ENCODE data around the gene COL12A1. TPM values are rescaled to one million over a fixed set of nuclear protein-coding genes. Genes with fewer than 3 reads are reported as not detected.

Gene COL12A1
- total RNA-seq, 2 experiments from 2014 or later = not detected

DNA sequence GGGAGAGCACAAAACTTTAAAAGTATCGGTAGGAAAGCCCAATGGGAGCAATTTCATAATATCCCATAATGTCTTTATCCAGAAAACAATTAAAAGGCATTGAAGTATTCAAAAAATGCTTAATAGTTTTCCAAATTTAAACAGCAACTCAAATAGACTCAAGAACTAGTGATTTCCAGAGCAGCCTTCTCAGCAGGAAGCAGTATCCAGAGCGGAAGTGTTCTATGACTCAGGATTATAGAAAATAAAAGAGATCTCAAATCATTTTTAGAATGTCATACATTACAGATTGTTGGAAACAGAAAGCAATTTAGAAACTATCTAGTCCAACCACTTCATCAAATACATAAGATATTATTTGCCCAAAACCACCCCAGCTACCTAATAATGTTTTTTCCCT lies 79.3 kb downstream of the COL12A1 start:
- Mint-ChIP-seq H3K4me1 (ENCODE audit: low read depth) (no peaks in the 10 kb centered on the region), H3K36me3 (no peaks in the 10 kb centered on the region), H3K27me3 (no peaks in the 10 kb centered on the region), H3K27ac (no peak overlapping the region), H3K4me3 (no peak overlapping the region), H3K9me3 (no peaks in the 10 kb centered on the region)
- POLR2A ChIA-PET = no interaction called here
- no peak for DNase-seq
- CTCF ChIA-PET = no interaction called here
- intact Hi-C loops (cut with micrococcal nuclease) = no loop called here

DNA sequence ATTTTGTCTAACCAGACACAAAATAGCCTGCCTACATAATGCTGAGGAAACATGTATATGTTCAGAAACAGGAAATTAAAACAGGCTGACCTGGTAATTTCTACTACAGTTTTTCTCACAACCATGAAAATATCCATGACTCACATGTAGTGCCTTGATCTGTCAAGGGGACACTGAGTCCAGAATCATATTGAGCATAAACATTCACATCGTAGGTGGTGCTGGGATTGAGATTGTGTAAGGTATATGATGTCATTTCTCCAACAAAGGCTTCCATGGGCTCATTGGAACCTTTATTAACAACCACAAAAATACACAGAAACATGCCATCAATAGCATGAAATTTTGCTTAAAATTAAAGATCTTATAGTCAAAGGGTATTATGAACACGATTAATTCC lies 80.9 kb downstream of the COL12A1 start:
- H3K9me3 Mint-ChIP-seq = no peaks in the 10 kb centered on the region
- ChIA-PET CTCF (no interaction called here), POLR2A (no interaction called here)
- no peaks in the 10 kb centered on the region for H3K36me3 Mint-ChIP-seq
- no peak for DNase-seq
- no peak overlapping the region for H3K27ac Mint-ChIP-seq
- H3K4me3 Mint-ChIP-seq = no peak overlapping the region
- no peaks in the 10 kb centered on the region for H3K4me1 Mint-ChIP-seq (ENCODE audit: low read depth)
- H3K27me3 Mint-ChIP-seq = no peaks in the 10 kb centered on the region
- intact Hi-C loops (cut with micrococcal nuclease) = no loop called here

DNA sequence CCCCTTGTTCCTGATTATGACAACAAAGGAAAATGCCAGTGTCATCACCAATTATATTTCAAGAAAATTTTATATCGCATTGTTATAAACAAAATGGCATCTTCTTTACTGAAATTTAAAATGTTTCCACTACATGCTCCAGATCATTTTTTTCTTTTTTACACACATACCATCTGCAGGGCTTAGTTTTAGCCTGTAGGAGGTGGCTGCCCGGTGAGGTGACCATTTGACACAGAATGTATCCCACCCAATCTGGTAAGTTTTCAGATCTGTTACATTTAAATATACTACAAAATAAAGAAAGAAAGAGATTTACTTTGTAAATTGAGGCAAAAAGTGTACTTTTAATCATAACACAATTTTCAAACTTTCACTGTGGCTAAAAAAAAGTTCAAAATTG lies 81.8 kb downstream of the COL12A1 start:
- intact Hi-C loops (cut with micrococcal nuclease) = no loop called here
- ChIA-PET CTCF (no interaction called here), POLR2A (no interaction called here)
- Mint-ChIP-seq H3K27me3 (no peaks in the 10 kb centered on the region), H3K9me3 (no peaks in the 10 kb centered on the region), H3K4me1 (ENCODE audit: low read depth) (no peaks in the 10 kb centered on the region), H3K36me3 (no peaks in the 10 kb centered on the region), H3K4me3 (no peak overlapping the region), H3K27ac (no peak overlapping the region)
- no peak for DNase-seq

DNA sequence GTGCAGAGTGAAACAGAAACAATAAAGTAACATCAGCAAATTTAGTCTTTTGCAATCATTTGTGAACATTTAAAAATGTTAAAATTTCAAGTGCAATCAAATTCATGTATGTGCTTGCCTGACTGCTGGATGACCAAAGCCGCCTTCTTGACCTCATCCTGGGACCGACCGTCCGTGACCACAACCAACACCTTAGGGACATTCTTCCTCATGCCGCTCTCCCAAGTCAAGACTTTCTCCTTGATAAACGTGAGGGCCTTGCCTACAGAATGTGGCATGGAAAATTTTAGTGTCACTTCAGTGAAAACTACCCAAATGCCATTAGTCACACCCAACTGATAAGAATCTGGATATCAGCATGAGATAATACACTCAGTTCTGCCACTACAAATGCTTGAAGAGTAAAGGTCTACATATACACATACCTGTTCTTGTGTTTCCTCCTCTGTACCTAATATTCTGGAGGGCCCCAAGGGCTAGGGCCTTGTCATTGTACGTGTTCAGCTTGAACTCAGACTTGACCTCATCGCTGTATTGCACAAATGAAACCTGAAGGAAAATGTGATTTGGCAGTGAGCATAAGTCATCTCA lies 86.8 kb downstream of the COL12A1 start:
- no peak overlapping the region for H3K27ac Mint-ChIP-seq
- no peaks in the 10 kb centered on the region for H3K9me3 Mint-ChIP-seq
- DNase-seq = no peak
- H3K27me3 Mint-ChIP-seq = no peaks in the 10 kb centered on the region
- H3K36me3 Mint-ChIP-seq = no peaks in the 10 kb centered on the region
- H3K4me1 Mint-ChIP-seq (ENCODE audit: low read depth) = no peaks in the 10 kb centered on the region
- ChIA-PET CTCF (no interaction called here), POLR2A (no interaction called here)
- intact Hi-C loops (cut with micrococcal nuclease) = no loop called here
- H3K4me3 Mint-ChIP-seq = no peak overlapping the region

DNA sequence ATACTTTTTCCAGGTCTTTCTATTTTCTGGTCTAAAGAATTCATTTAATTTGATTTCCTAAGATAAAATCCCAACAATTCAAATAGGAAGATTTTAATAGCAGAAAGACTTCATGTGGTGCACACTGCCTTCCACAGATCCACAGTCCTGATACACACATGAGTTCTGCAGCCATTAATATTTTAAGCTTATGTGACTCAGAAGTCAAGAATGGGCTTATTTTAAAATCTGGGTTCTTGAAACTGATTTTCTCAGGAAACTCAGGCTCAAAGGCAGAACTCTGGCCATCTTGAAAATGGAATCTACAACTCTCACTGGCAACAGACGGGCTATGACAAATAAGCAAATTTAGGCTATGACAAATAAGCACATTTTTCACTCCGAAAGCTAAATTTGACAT lies 88.2 kb downstream of the COL12A1 start:
- intact Hi-C loops (cut with micrococcal nuclease) = no loop called here
- no peak for DNase-seq
- no peaks in the 10 kb centered on the region for H3K36me3 Mint-ChIP-seq
- ChIA-PET CTCF (no interaction called here), POLR2A (no interaction called here)
- H3K4me1 Mint-ChIP-seq (ENCODE audit: low read depth) = no peaks in the 10 kb centered on the region
- no peaks in the 10 kb centered on the region for H3K9me3 Mint-ChIP-seq
- no peak overlapping the region for H3K27ac Mint-ChIP-seq
- no peak overlapping the region for H3K4me3 Mint-ChIP-seq
- no peaks in the 10 kb centered on the region for H3K27me3 Mint-ChIP-seq

DNA sequence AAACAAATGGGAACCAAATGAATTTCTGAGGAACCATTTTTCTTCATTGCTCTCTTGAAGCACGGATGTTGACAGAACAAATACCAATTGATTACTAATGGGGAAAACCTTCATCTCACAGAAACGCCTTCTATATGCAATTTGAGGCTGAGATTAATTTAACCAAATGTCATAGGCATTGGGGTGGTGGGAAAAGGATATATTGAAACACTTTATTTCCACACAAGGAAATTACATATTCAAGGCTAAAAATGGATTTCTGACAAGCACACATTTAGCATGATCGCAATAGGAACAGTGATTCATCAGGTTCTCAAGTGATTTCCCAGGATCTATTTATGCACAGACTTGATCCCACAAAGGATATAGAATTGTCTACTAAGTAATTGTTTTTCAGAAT lies 88.9 kb downstream of the COL12A1 start:
- Mint-ChIP-seq H3K27me3 (no peaks in the 10 kb centered on the region), H3K4me3 (no peak overlapping the region), H3K4me1 (ENCODE audit: low read depth) (no peaks in the 10 kb centered on the region), H3K9me3 (no peaks in the 10 kb centered on the region), H3K36me3 (no peaks in the 10 kb centered on the region), H3K27ac (no peak overlapping the region)
- POLR2A ChIA-PET = no interaction called here
- CTCF ChIA-PET = no interaction called here
- intact Hi-C loops (cut with micrococcal nuclease) = no loop called here
- DNase-seq = no peak

DNA sequence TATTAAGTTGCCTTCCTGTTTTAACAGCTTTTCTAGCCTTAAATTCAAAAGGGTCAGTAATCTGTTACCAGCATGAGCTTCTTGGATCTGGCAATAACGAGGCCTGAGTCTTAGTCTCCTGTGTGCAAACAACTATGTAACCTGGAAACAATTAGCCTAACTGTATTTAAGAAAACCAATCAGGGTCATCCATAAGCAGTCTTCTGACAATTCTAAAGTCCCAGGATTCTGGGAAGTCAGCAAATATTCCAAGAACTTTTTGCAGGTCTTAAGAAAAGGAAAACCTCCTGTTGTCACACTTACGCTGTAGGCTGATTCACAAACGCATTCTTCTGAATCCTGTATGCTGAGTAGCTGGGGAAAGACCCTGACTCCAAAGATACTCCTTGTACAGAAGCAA lies 90.4 kb downstream of the COL12A1 start:
- Mint-ChIP-seq H3K36me3 (no peaks in the 10 kb centered on the region), H3K4me3 (no peak overlapping the region), H3K4me1 (ENCODE audit: low read depth) (no peaks in the 10 kb centered on the region), H3K27ac (no peak overlapping the region), H3K27me3 (no peaks in the 10 kb centered on the region), H3K9me3 (no peaks in the 10 kb centered on the region)
- intact Hi-C loops (cut with micrococcal nuclease) = no loop called here
- POLR2A ChIA-PET = no interaction called here
- CTCF ChIA-PET = no interaction called here
- DNase-seq = no peak

DNA sequence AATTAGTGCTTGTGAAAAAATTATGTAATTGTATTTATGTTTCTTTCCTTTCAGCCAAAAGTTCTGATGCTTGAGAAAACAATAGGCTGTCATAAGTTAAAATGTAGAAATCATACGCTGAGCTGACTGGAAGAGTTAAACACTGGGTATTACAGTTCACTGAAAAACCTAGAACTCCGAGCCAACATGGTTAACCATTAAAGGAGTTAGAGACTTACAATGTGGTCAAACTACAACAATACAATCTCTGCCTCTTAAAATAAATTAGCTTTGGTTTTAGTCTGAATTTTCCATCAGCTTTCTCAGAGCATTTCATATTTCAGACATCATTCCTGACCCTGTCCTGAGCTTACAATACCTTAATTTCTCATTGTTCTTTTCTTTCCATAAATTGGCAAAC lies 91.0 kb downstream of the COL12A1 start:
- no peaks in the 10 kb centered on the region for H3K9me3 Mint-ChIP-seq
- ChIA-PET POLR2A (no interaction called here), CTCF (no interaction called here)
- DNase-seq = no peak
- no peaks in the 10 kb centered on the region for H3K36me3 Mint-ChIP-seq
- intact Hi-C loops (cut with micrococcal nuclease) = no loop called here
- H3K4me3 Mint-ChIP-seq = no peak overlapping the region
- H3K27me3 Mint-ChIP-seq = no peaks in the 10 kb centered on the region
- no peaks in the 10 kb centered on the region for H3K4me1 Mint-ChIP-seq (ENCODE audit: low read depth)
- no peak overlapping the region for H3K27ac Mint-ChIP-seq

DNA sequence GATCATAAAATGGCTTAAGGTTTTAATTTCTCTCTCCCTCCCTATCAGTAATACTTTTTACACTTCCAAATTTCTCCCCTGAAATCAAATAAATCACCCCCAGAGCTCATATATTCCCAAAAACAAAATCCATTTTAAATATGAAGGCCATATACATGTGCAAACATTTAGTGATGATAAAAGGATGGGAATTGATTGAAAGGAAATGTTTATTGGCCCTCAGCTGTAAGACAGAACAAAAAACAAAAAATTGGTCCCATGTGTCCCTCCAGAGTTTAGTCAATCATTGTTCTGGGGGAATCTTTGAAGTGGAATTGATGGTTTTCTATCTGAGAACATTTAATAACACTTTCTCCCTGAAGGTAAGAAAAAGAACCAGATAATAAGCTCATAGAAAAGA lies 91.7 kb downstream of the COL12A1 start:
- Mint-ChIP-seq H3K4me1 (ENCODE audit: low read depth) (no peaks in the 10 kb centered on the region), H3K36me3 (no peaks in the 10 kb centered on the region), H3K27ac (no peak overlapping the region), H3K9me3 (no peaks in the 10 kb centered on the region), H3K27me3 (no peaks in the 10 kb centered on the region), H3K4me3 (no peak overlapping the region)
- POLR2A ChIA-PET = no interaction called here
- DNase-seq = no peak
- intact Hi-C loops (cut with micrococcal nuclease) = no loop called here
- CTCF ChIA-PET = no interaction called here

DNA sequence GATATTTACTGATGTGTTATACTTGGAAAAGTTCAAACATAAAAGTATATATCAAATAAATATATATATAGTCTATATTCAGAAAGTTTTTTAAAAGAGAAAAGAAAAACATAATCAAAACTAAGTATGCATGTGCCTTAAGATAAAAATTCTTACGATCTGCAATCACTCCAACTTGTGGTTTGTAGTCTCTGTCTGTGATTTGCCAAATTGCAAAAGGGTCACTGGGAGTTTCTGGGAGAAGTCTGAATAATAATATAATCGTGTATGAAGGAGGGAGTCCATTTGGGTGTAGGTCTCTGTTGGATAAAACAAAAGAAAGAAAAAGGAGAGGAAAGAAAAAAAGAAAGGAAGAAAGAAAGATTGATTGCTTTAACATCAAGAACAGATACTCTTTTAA lies 92.4 kb downstream of the COL12A1 start:
- no peak overlapping the region for H3K27ac Mint-ChIP-seq

DNA sequence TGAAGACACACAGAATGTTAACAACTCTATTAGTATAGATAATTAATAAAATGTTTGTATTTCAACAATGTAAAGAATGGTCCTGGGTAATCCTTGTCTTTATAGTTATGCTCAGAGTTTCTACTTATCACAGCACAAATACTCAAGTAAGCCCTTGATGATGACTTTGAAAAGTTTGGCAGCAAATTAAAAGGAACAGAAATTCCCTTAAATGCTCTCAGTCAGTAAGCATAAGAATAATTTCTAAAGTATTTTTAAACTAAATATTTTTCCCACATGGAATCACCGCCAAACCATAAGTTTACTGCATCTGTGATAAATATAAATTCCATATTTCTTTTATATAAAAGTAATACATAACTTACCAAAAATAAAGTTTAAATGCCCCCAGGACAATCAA lies 96.1 kb downstream of the COL12A1 start:
- CTCF ChIA-PET = interaction anchor here (0.6 kb wide), 1 partner anchor 9 kb away, joined by 3 read pairs; no protein-coding TSS in a partner anchor

More for the DNA sequence above, 92.4 kb downstream of the COL12A1 start:
- H3K9me3 Mint-ChIP-seq = no peaks in the 10 kb centered on the region
- intact Hi-C loops (cut with micrococcal nuclease) = no loop called here
- no peak overlapping the region for H3K4me3 Mint-ChIP-seq
- no peaks in the 10 kb centered on the region for H3K36me3 Mint-ChIP-seq
- DNase-seq = no peak
- no peaks in the 10 kb centered on the region for H3K27me3 Mint-ChIP-seq
- CTCF ChIA-PET = no interaction called here
- POLR2A ChIA-PET = no interaction called here
- H3K4me1 Mint-ChIP-seq (ENCODE audit: low read depth) = no peaks in the 10 kb centered on the region

DNA sequence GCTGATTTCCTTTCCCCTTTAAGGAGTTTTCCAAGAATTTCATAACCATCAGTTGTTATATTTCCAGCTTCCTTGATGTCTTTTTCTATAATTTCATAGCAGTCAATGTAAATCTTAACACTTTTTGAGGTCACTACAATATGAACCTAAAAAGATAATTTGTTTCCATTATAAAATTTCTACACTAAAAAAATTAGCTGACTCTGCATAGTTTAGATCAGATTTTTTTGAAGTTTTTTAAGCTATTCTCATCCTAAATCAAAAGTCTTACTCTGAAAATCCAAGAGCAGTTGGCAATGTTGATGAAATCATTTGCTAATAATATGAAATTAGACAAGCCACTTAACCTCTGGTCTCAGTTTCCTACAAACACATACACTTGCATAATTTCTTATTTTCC lies 96.8 kb downstream of the COL12A1 start:
- no peaks in the 10 kb centered on the region for H3K27me3 Mint-ChIP-seq
- H3K27ac Mint-ChIP-seq = no peak overlapping the region
- no peaks in the 10 kb centered on the region for H3K4me1 Mint-ChIP-seq (ENCODE audit: low read depth)
- ChIA-PET CTCF (interaction anchor here (0.6 kb wide), 1 partner anchor 8 kb away, joined by 3 read pairs; no protein-coding TSS in a partner anchor), POLR2A (no interaction called here)
- intact Hi-C loops (cut with micrococcal nuclease) = no loop called here
- DNase-seq = no peak
- no peaks in the 10 kb centered on the region for H3K9me3 Mint-ChIP-seq
- H3K36me3 Mint-ChIP-seq = no peaks in the 10 kb centered on the region
- no peak overlapping the region for H3K4me3 Mint-ChIP-seq

More for the DNA sequence above, 96.1 kb downstream of the COL12A1 start:
- Mint-ChIP-seq H3K27ac (no peak overlapping the region), H3K9me3 (no peaks in the 10 kb centered on the region), H3K4me3 (no peak overlapping the region), H3K36me3 (no peaks in the 10 kb centered on the region), H3K4me1 (ENCODE audit: low read depth) (no peaks in the 10 kb centered on the region), H3K27me3 (no peaks in the 10 kb centered on the region)
- intact Hi-C loops (cut with micrococcal nuclease) = no loop called here
- POLR2A ChIA-PET = no interaction called here
- DNase-seq = no peak

DNA sequence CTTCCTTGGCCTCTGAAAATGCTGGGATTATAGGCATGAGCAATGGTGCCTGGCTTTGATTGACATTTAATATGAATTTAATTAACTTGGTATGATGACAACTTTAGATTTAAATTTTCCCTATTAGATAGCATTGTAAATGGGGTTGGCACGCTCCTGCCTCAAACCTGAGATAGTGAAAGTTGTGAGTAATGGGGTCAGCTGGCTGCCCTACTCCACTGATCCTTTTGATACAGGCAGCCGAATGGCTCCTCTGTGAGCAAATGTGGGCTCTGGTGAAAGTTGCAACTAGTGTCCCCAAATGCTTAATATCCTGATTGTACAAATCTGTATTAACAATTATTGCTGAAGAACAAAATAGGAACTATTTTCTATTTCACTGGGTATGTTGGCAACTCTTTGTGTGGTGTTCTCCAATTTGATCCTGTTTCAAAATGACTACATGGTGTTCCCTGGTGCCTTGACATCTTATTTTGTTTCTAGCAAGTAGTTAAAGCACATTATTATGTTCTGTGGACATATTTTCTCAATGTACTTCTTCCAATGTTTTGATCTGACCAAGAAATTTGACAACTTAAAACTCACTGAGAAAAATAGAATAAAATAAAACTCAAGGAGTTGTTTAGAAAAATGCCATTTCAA lies 97.4 kb downstream of the COL12A1 start:
- no peaks in the 10 kb centered on the region for H3K4me1 Mint-ChIP-seq (ENCODE audit: low read depth)

More for the DNA sequence above, 97.4 kb downstream of the COL12A1 start:
- no peak overlapping the region for H3K27ac Mint-ChIP-seq
- H3K4me3 Mint-ChIP-seq = no peak overlapping the region
- H3K36me3 Mint-ChIP-seq = no peaks in the 10 kb centered on the region
- ChIA-PET POLR2A (no interaction called here), CTCF (no interaction called here)
- no peaks in the 10 kb centered on the region for H3K27me3 Mint-ChIP-seq
- DNase-seq = no peak
- no peaks in the 10 kb centered on the region for H3K9me3 Mint-ChIP-seq
- intact Hi-C loops (cut with micrococcal nuclease) = no loop called here
